Measurements from ENCODE around the gene ATP7B.

The ATP7B gene

GRCh38 chr13:51923983-51924539, 87.2 kb downstream of the ATP7B start:
- Histone ChIP-seq H3K9me3 (no peaks in the 10 kb centered on the region), H3K4me1 (no peaks in the 10 kb centered on the region), H3K4me3 (no peak overlapping the region), H3K27me3 (ENCODE audit: low read depth) (peaks cover 2% of the 10 kb centered on the region; the same call in 1 of the 2 replicates), H3K36me3 (replicated peaks) (no peaks in the 10 kb centered on the region)
- in situ Hi-C loops (cut with MboI; ENCODE audit: low sequenced_read_pairs) = no loop called here
- DNase-seq (ENCODE audit: low spot score in 2 of 2) = no peak

- Histone ChIP-seq H3K9me3 (no peaks in the 10 kb centered on the region), H3K36me3 (replicated peaks) (no peaks in the 10 kb centered on the region), H3K4me1 (no peaks in the 10 kb centered on the region), H3K27me3 (ENCODE audit: low read depth) (peaks cover 2% of the 10 kb centered on the region; the same call in 1 of the 2 replicates), H3K4me3 (no peak overlapping the region)
- in situ Hi-C loops (cut with MboI; ENCODE audit: low sequenced_read_pairs) = no loop called here
- DNase-seq (ENCODE audit: low spot score in 2 of 2) = no peak
These were observed 88.3 kb downstream of the ATP7B start for GRCh38 chr13:51922771-51923480.

GRCh38 chr13:51921790-51922740, 89.2 kb downstream of the ATP7B start:
- Histone ChIP-seq H3K27me3 (ENCODE audit: low read depth) (peaks cover 2% of the 10 kb centered on the region; the same call in 1 of the 2 replicates), H3K9me3 (no peaks in the 10 kb centered on the region), H3K4me1 (no peaks in the 10 kb centered on the region), H3K36me3 (replicated peaks) (no peaks in the 10 kb centered on the region), H3K4me3 (no peak overlapping the region)
- no peak for DNase-seq (ENCODE audit: low spot score in 2 of 2)
- in situ Hi-C loops (cut with MboI; ENCODE audit: low sequenced_read_pairs) = no loop called here

GRCh38 chr13:51920786-51921185, 90.5 kb downstream of the ATP7B start:
- Histone ChIP-seq H3K4me3 (no peak overlapping the region), H3K4me1 (no peaks in the 10 kb centered on the region), H3K27me3 (ENCODE audit: low read depth) (peaks cover 2% of the 10 kb centered on the region; the same call in 1 of the 2 replicates), H3K9me3 (no peaks in the 10 kb centered on the region), H3K36me3 (replicated peaks) (no peaks in the 10 kb centered on the region)
- DNase-seq (ENCODE audit: low spot score in 2 of 2) = no peak
- in situ Hi-C loops (cut with MboI; ENCODE audit: low sequenced_read_pairs) = no loop called here

GRCh38 chr13:51920267-51920666, 91.0 kb downstream of the ATP7B start:
- peaks cover 2% of the 10 kb centered on the region; the same call in 1 of the 2 replicates for H3K27me3 ChIP-seq (ENCODE audit: low read depth)
- no peaks in the 10 kb centered on the region for H3K4me1 ChIP-seq
- no peaks in the 10 kb centered on the region for H3K9me3 ChIP-seq
- DNase-seq (ENCODE audit: low spot score in 2 of 2) = no peak
- no peak overlapping the region for H3K4me3 ChIP-seq
- in situ Hi-C loops (cut with MboI; ENCODE audit: low sequenced_read_pairs) = no loop called here
- H3K36me3 ChIP-seq (replicated peaks) = no peaks in the 10 kb centered on the region

GRCh38 chr13:51919531-51919930, 91.7 kb downstream of the ATP7B start:
- DNase-seq (ENCODE audit: low spot score in 2 of 2) = no peak
- in situ Hi-C loops (cut with MboI; ENCODE audit: low sequenced_read_pairs) = no loop called here
- Histone ChIP-seq H3K9me3 (no peaks in the 10 kb centered on the region), H3K4me1 (no peaks in the 10 kb centered on the region), H3K4me3 (no peak overlapping the region), H3K36me3 (replicated peaks) (no peaks in the 10 kb centered on the region), H3K27me3 (ENCODE audit: low read depth) (no peaks in the 10 kb centered on the region; the same call in 1 of the 2 replicates)

GRCh38 chr13:51916962-51917361, 94.3 kb downstream of the ATP7B start:
- no peak for DNase-seq (ENCODE audit: low spot score in 2 of 2)
- in situ Hi-C loops (cut with MboI; ENCODE audit: low sequenced_read_pairs) = no loop called here
- no peaks in the 10 kb centered on the region for H3K9me3 ChIP-seq
- H3K4me3 ChIP-seq = no peak overlapping the region
- no peaks in the 10 kb centered on the region for H3K36me3 ChIP-seq (replicated peaks)
- H3K27me3 ChIP-seq (ENCODE audit: low read depth) = peaks cover 8% of the 10 kb centered on the region
- no peaks in the 10 kb centered on the region for H3K4me1 ChIP-seq

GRCh38 chr13:51916051-51916818, 95.0 kb downstream of the ATP7B start:
- no peaks in the 10 kb centered on the region for H3K36me3 ChIP-seq (replicated peaks)
- no peaks in the 10 kb centered on the region for H3K9me3 ChIP-seq
- H3K4me1 ChIP-seq = no peaks in the 10 kb centered on the region
- no peak for DNase-seq (ENCODE audit: low spot score in 2 of 2)
- no peak overlapping the region for H3K4me3 ChIP-seq
- peaks cover 14% of the 10 kb centered on the region for H3K27me3 ChIP-seq (ENCODE audit: low read depth)
- in situ Hi-C loops (cut with MboI; ENCODE audit: low sequenced_read_pairs) = no loop called here

GRCh38 chr13:51914137-51914493, 97.1 kb downstream of the ATP7B start:
- Histone ChIP-seq H3K4me3 (no peak overlapping the region), H3K36me3 (replicated peaks) (no peaks in the 10 kb centered on the region), H3K4me1 (no peaks in the 10 kb centered on the region), H3K9me3 (no peaks in the 10 kb centered on the region), H3K27me3 (ENCODE audit: low read depth) (peaks cover 20% of the 10 kb centered on the region)
- in situ Hi-C loops (cut with MboI; ENCODE audit: low sequenced_read_pairs) = no loop called here
- no peak for DNase-seq (ENCODE audit: low spot score in 2 of 2)

GRCh38 chr13:51913421-51914136, 97.7 kb downstream of the ATP7B start:
- H3K4me3 ChIP-seq = no peak overlapping the region
- no peaks in the 10 kb centered on the region for H3K4me1 ChIP-seq
- H3K9me3 ChIP-seq = no peaks in the 10 kb centered on the region
- peaks cover 20% of the 10 kb centered on the region for H3K27me3 ChIP-seq (ENCODE audit: low read depth)
- no peaks in the 10 kb centered on the region for H3K36me3 ChIP-seq (replicated peaks)
- DNase-seq (ENCODE audit: low spot score in 2 of 2) = no peak
- in situ Hi-C loops (cut with MboI; ENCODE audit: low sequenced_read_pairs) = no loop called here

GRCh38 chr13:51912511-51913225, 98.6 kb downstream of the ATP7B start:
- in situ Hi-C loops (cut with MboI; ENCODE audit: low sequenced_read_pairs) = no loop called here

GRCh38 chr13:51912091-51912490, 99.2 kb downstream of the ATP7B start:
- no peak overlapping the region for H3K4me3 ChIP-seq
- in situ Hi-C loops (cut with MboI; ENCODE audit: low sequenced_read_pairs) = no loop called here
- no peaks in the 10 kb centered on the region for H3K9me3 ChIP-seq
- peak in 1 of 2 experiments; percentile 23 for DNase-seq (ENCODE audit: low spot score in 2 of 2)
- peaks cover 20% of the 10 kb centered on the region for H3K27me3 ChIP-seq (ENCODE audit: low read depth)
- no peaks in the 10 kb centered on the region for H3K36me3 ChIP-seq (replicated peaks)
- no peaks in the 10 kb centered on the region for H3K4me1 ChIP-seq

More at GRCh38 chr13:51912511-51913225, 98.6 kb downstream of the ATP7B start:
- peaks cover 20% of the 10 kb centered on the region for H3K27me3 ChIP-seq (ENCODE audit: low read depth)
- no peak for DNase-seq (ENCODE audit: low spot score in 2 of 2)
- no peaks in the 10 kb centered on the region for H3K4me1 ChIP-seq
- no peaks in the 10 kb centered on the region for H3K9me3 ChIP-seq
- H3K4me3 ChIP-seq = no peak overlapping the region
- no peaks in the 10 kb centered on the region for H3K36me3 ChIP-seq (replicated peaks)

All from HAP-1 (cell line).